DOHH2 (cell line): ENCODE data around the gene COL5A1.

ENCODE experiments used
- EZH2phosphoT487 ChIP-seq: fragments of 200-600 bp; sonication (generic); IDR thresholded peaks from 2 replicates; pipeline ENCODE4 v1.6.1; 2017; ENCODE audit warnings: borderline replicate concordance, mild to moderate bottlenecking, antibody characterized with exemption, low read length, moderate library complexity, mixed read lengths
- TF ChIP-seq, protein P1 (sequence below): fragments of 200-600 bp; sonication (generic); IDR thresholded peaks from one replicate; pipeline ENCODE4 v1.5.1; 2014; ENCODE audit warnings: antibody characterized with exemption, mild to moderate bottlenecking, low read depth, low read length; ENCODE audit not compliant: poor library complexity, severe bottlenecking

DNA sequence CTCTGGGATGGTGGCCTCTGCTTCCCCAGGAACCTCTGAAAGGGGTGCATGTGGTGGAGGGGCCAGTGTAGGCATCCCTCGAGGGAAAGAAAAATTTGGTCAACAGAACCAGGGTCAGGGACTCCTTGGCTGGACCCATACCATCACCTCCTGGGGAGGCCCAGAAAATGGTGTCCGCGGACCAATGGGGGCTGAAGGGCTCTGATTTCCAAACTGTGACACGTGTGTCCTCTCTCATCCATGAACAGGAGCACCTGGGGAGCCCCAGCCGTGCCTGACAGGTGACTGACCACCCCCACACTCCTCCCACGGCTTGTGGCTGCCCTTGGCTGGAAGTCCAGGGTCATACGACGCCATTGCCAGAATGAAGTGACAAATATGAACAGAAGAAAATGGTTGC lies 242.9 kb downstream of the COL5A1 start:
- TF ChIP-seq, protein P1, sequence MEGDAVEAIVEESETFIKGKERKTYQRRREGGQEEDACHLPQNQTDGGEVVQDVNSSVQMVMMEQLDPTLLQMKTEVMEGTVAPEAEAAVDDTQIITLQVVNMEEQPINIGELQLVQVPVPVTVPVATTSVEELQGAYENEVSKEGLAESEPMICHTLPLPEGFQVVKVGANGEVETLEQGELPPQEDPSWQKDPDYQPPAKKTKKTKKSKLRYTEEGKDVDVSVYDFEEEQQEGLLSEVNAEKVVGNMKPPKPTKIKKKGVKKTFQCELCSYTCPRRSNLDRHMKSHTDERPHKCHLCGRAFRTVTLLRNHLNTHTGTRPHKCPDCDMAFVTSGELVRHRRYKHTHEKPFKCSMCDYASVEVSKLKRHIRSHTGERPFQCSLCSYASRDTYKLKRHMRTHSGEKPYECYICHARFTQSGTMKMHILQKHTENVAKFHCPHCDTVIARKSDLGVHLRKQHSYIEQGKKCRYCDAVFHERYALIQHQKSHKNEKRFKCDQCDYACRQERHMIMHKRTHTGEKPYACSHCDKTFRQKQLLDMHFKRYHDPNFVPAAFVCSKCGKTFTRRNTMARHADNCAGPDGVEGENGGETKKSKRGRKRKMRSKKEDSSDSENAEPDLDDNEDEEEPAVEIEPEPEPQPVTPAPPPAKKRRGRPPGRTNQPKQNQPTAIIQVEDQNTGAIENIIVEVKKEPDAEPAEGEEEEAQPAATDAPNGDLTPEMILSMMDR, result no peak
- no peak for TF ChIP-seq EZH2phosphoT487
